Stomach (tissue), 4 donors: ENCODE measurements around the gene LRRIQ1.

Source experiments
- EP300 ChIP-seq: sonication (generic); formaldehyde crosslinking; IDR thresholded peaks from one replicate; pipeline ENCODE4 v1.6.1; 2017; ENCODE audit warnings: antibody characterized with exemption
- POLR2A ChIP-seq, 4 donors: fragments of 450-650 bp; IDR thresholded peaks; one replicate each; pipeline ENCODE4 v1.6.1; 2016; ENCODE audit warnings: antibody characterized with exemption in 4 of 4, control low read depth in 2 of 4, mild to moderate bottlenecking in 1 of 4, moderate library complexity in 1 of 4
- POLR2AphosphoS5 ChIP-seq, 3 donors: sonication (generic); formaldehyde crosslinking; IDR thresholded peaks; one replicate each; pipeline ENCODE4 v1.6.1; 2016; ENCODE audit warnings: antibody characterized with exemption in 3 of 3
- TF ChIP-seq, protein P1 (sequence below), 7 experiments: fragments of 450-650 bp in 4 of 7; fragments of 200-600 bp in 3 of 7; sonication (generic) in 3 of 7; IDR thresholded peaks; one replicate each; pipeline ENCODE4 v1.5.1; 2016 to 2019; ENCODE audit warnings: antibody characterized with exemption in 7 of 7, control low read depth in 2 of 7, mild to moderate bottlenecking in 1 of 7

DNA sequence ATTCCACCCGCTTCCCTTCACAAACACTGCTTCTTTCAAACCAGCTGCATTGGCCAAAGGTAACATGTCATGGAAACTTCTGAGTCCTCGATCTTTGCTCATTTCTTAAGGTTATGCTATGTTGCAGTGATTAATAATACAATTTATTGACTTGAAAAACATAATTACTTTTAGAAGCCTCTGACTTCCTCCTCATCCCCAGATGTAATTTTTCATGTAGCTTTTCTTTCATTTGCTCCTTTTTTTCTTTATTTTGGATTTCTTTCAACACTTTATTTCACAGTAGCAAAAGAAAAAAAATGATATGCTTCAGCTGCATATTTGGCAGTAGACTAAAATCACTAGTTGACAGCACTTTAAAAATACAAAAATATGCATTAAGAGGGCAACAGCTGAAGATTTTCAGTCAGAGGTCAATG lies 116.2 kb downstream of the LRRIQ1 start:
- TF ChIP-seq, protein P1, sequence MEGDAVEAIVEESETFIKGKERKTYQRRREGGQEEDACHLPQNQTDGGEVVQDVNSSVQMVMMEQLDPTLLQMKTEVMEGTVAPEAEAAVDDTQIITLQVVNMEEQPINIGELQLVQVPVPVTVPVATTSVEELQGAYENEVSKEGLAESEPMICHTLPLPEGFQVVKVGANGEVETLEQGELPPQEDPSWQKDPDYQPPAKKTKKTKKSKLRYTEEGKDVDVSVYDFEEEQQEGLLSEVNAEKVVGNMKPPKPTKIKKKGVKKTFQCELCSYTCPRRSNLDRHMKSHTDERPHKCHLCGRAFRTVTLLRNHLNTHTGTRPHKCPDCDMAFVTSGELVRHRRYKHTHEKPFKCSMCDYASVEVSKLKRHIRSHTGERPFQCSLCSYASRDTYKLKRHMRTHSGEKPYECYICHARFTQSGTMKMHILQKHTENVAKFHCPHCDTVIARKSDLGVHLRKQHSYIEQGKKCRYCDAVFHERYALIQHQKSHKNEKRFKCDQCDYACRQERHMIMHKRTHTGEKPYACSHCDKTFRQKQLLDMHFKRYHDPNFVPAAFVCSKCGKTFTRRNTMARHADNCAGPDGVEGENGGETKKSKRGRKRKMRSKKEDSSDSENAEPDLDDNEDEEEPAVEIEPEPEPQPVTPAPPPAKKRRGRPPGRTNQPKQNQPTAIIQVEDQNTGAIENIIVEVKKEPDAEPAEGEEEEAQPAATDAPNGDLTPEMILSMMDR (IDR thresholded peaks at IDR 0.05): no peak
- TF ChIP-seq POLR2AphosphoS5 (IDR thresholded peaks at IDR 0.05): no peak
- no peak for TF ChIP-seq POLR2A (IDR thresholded peaks at IDR 0.05)
- no peak for TF ChIP-seq EP300
